Peyer's patch (tissue), 4 donors: ENCODE data around the gene UNC5B.

Experiments
- POLR2A ChIP-seq, 2 donors: fragments of 450-650 bp; IDR thresholded peaks; one replicate each; pipeline ENCODE4 v1.5.1; 2017; ENCODE audit warnings: antibody characterized with exemption in 2 of 2, mild to moderate bottlenecking in 2 of 2, moderate library complexity in 2 of 2
- TF ChIP-seq, protein P1 (sequence below), 6 experiments: fragments of 450-650 bp in 4 of 6; fragments of 200-600 bp in 2 of 6; sonication (generic) in 1 of 6; IDR thresholded peaks; one replicate each; pipeline ENCODE4 v1.5.1; 2017 to 2019; ENCODE audit warnings: antibody characterized with exemption in 6 of 6, mild to moderate bottlenecking in 3 of 6, moderate library complexity in 1 of 6

DNA sequence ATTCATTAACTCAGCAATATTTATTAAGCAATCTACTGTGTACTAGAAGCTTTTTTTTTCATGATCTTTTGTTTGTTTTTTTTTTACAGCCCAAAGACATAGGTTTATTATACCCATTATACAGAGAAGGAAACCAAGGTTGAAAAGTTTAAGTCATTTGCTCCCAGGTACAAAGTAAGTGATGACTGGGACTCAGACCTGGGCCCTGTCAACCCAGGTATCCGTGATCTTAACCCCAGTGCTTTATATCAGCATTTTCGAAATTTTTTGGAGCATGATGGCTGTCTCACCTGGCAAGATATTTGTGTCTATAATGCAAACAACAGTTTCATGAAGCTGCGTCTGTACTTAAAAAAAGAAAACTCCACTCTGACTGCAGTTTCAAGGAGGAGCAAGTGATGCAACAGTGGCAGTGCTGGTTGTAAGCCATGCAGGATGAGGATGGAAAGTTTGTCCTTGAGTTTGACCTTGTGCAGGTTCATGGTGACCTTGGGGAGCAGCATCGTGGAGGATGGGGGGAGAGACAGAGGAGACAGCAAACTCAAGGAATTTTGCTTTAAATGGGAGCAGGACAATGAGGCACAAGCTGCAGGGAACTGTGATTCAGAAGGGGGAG lies 118.5 kb downstream of the UNC5B start:
- TF ChIP-seq, protein P1, sequence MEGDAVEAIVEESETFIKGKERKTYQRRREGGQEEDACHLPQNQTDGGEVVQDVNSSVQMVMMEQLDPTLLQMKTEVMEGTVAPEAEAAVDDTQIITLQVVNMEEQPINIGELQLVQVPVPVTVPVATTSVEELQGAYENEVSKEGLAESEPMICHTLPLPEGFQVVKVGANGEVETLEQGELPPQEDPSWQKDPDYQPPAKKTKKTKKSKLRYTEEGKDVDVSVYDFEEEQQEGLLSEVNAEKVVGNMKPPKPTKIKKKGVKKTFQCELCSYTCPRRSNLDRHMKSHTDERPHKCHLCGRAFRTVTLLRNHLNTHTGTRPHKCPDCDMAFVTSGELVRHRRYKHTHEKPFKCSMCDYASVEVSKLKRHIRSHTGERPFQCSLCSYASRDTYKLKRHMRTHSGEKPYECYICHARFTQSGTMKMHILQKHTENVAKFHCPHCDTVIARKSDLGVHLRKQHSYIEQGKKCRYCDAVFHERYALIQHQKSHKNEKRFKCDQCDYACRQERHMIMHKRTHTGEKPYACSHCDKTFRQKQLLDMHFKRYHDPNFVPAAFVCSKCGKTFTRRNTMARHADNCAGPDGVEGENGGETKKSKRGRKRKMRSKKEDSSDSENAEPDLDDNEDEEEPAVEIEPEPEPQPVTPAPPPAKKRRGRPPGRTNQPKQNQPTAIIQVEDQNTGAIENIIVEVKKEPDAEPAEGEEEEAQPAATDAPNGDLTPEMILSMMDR (IDR thresholded peaks at IDR 0.05) = no peak
- no peak for TF ChIP-seq POLR2A (IDR thresholded peaks at IDR 0.05)
